HEK293T (cell line): Measurements from ENCODE around the gene GADD45B.
"Not testable (repeated sequence)": the region's sequence is repeated elsewhere in the genome, so short reads cannot be mapped to it uniquely, and the experiment has no call there.

Experiments used
- CTCF ChIA-PET: fragments of 350-600 bp; formaldehyde crosslinking; extraction: SDS; loops from one replicate; lab custom pipeline; 2021; ENCODE audit warnings: antibody characterized with exemption, inconsistent platforms; lab: Yijun Ruan, JAX
- POLR2A ChIA-PET: fragments of 350-600 bp; formaldehyde crosslinking; extraction: SDS; loops from one replicate; lab custom pipeline; 2020; ENCODE audit warnings: antibody characterized with exemption, inconsistent platforms; lab: Yijun Ruan, JAX
- DNase-seq: peaks from one replicate; pipeline ENCODE4 v3.0.0; 2012; ENCODE audit warnings: mixed read lengths; ENCODE audit errors: extremely low spot score
- ARNT ChIP-seq: fragments of 450-650 bp; IDR thresholded peaks from 2 replicates; pipeline ENCODE4 v1.6.1; 2017; ENCODE audit warnings: mild to moderate bottlenecking
- BHLHE40 ChIP-seq: fragments of 450-650 bp; IDR thresholded peaks from 2 replicates; pipeline ENCODE4 v1.6.1; 2016; ENCODE audit warnings: mild to moderate bottlenecking, moderate library complexity, borderline replicate concordance
- CTBP1 ChIP-seq: fragments of 450-650 bp; IDR thresholded peaks from 2 replicates; pipeline ENCODE4 v1.6.1; 2016; ENCODE audit warnings: borderline replicate concordance
- ELF4 ChIP-seq: fragments of 450-650 bp; IDR thresholded peaks from 2 replicates; pipeline ENCODE4 v1.6.1; 2017; ENCODE audit warnings: antibody characterized with exemption
- FOXA1 ChIP-seq: fragments of 450-650 bp; IDR thresholded peaks from 2 replicates; pipeline ENCODE4 v1.6.1; 2016; ENCODE audit warnings: mild to moderate bottlenecking
- FOXK2 ChIP-seq: fragments of 450-650 bp; IDR thresholded peaks from 2 replicates; pipeline ENCODE4 v1.6.1; 2016; ENCODE audit warnings: mild to moderate bottlenecking
- FOXM1 ChIP-seq: fragments of 450-650 bp; IDR thresholded peaks from 2 replicates; pipeline ENCODE4 v1.6.1; 2017; ENCODE audit warnings: mild to moderate bottlenecking, borderline replicate concordance
- HDGF ChIP-seq: fragments of 450-650 bp; IDR thresholded peaks from 2 replicates; pipeline ENCODE4 v1.6.1; 2017; ENCODE audit warnings: antibody characterized with exemption, borderline replicate concordance
- L3MBTL2 ChIP-seq: fragments of 450-650 bp; conservative IDR thresholded peaks from 2 replicates; pipeline ENCODE4 v1.6.1; 2016; ENCODE audit warnings: mild to moderate bottlenecking
- LEF1 ChIP-seq: fragments of 450-650 bp; IDR thresholded peaks from 2 replicates; pipeline ENCODE4 v1.6.1; 2017; ENCODE audit warnings: mild to moderate bottlenecking, borderline replicate concordance
- NFRKB ChIP-seq: fragments of 450-650 bp; IDR thresholded peaks from 2 replicates; pipeline ENCODE4 v1.6.1; 2016; ENCODE audit warnings: mild to moderate bottlenecking, moderate library complexity
- PKNOX1 ChIP-seq: fragments of 450-650 bp; IDR thresholded peaks from 2 replicates; pipeline ENCODE4 v1.6.1; 2016
- SP1 ChIP-seq: fragments of 450-650 bp; IDR thresholded peaks from 2 replicates; pipeline ENCODE4 v1.6.1; 2017
- SUZ12 ChIP-seq: fragments of 450-650 bp; IDR thresholded peaks from 2 replicates; pipeline ENCODE4 v1.6.1; 2016; ENCODE audit warnings: mild to moderate bottlenecking
- TARDBP ChIP-seq: fragments of 450-650 bp; IDR thresholded peaks from 2 replicates; pipeline ENCODE4 v1.6.1; 2016
- ZNF384 ChIP-seq: fragments of 450-650 bp; IDR thresholded peaks from 2 replicates; pipeline ENCODE4 v1.6.1; 2016

Gene GADD45B

GRCh38 chr19:2500156-2500555 is 24.2 kb downstream of the GADD45B start:
- ChIA-PET POLR2A (interaction anchor here (8.9 kb wide), 1 partner anchor 24 kb away, joined by 64 read pairs; the partner anchor contains the start of gene GADD45B), CTCF (interaction anchor here (0.7 kb wide), 1 partner anchor 1904 kb away, joined by 5 read pairs; no protein-coding TSS in a partner anchor)
- DNase-seq: no peak
- TF ChIP-seq NFRKB (no peak), TARDBP (no peak), FOXK2 (no peak), ZNF384 (no peak)

GRCh38 chr19:2500841-2501261 is 24.9 kb downstream of the GADD45B start:
- no peak for DNase-seq
- POLR2A ChIA-PET: interaction anchor here (8.9 kb wide), 1 partner anchor 25 kb away, joined by 64 read pairs; the partner anchor contains the start of gene GADD45B
- TF ChIP-seq FOXA1 (no peak), ZNF384 (no peak), LEF1 (no peak), ELF4 (no peak), FOXM1 (no peak), ARNT (no peak), BHLHE40 (no peak), L3MBTL2 (no peak), PKNOX1 (no peak), SUZ12 (no peak), HDGF (no peak), FOXK2 (no peak), SP1 (no peak), TARDBP (no peak), NFRKB (no peak), CTBP1 (no peak)
- CTCF ChIA-PET: no interaction called here

- TF ChIP-seq SUZ12: no peak
- no peak for TF ChIP-seq SP1
- no peak for TF ChIP-seq LEF1
- TF ChIP-seq BHLHE40: no peak
- no peak for TF ChIP-seq ELF4
- no peak for TF ChIP-seq L3MBTL2
- TF ChIP-seq ZNF384: no peak
- no peak for TF ChIP-seq NFRKB
- TF ChIP-seq HDGF: no peak
- TF ChIP-seq TARDBP: no peak
- no peak for TF ChIP-seq CTBP1
- TF ChIP-seq FOXM1: no peak
- TF ChIP-seq FOXK2: no peak
- no peak for TF ChIP-seq ARNT
- TF ChIP-seq PKNOX1: no peak
- ChIA-PET POLR2A (interaction anchor here (0.8 to 3.0 kb wide), 3 partner anchors 13 to 27 kb away, joined by 3 to 18 read pairs (median 5); partner anchors contain the start of gene GADD45B), CTCF (no interaction called here)
- peak; percentile 31 for DNase-seq
Observed at GRCh38 chr19:2503521-2504109, 27.7 kb downstream of the GADD45B start.

- not testable (repeated sequence) for DNase-seq
- ChIA-PET POLR2A (interaction anchor here (2.0 to 3.2 kb wide), 2 partner anchors 30 to 93 kb away, joined by 6 to 24 read pairs; partner anchors contain the start of gene GADD45B), CTCF (interaction anchor here (0.7 kb wide), 1 partner anchor 72 kb away, joined by 4 read pairs; no protein-coding TSS in a partner anchor)
Observed at GRCh38 chr19:2506656-2507055, 30.7 kb downstream of the GADD45B start.

- TF ChIP-seq HDGF: no peak
- no peak for TF ChIP-seq PKNOX1
- TF ChIP-seq CTBP1: no peak
- ChIA-PET CTCF (interaction anchor here (0.7 kb wide), 1 partner anchor 71 kb away, joined by 4 read pairs; no protein-coding TSS in a partner anchor), POLR2A (interaction anchor here (0.7 to 3.2 kb wide), 4 partner anchors 10 to 93 kb away, joined by 3 to 24 read pairs (median 4); partner anchors contain the start of gene GADD45B)
- DNase-seq: peak; percentile 37
Observed at GRCh38 chr19:2507109-2507508, 31.2 kb downstream of the GADD45B start.

- DNase-seq: no peak
- POLR2A ChIA-PET: interaction anchor here (0.8 kb wide), 1 partner anchor 33 kb away, joined by 3 read pairs; the partner anchor contains the start of gene GADD45B
- no peak for TF ChIP-seq L3MBTL2
- no peak for TF ChIP-seq SP1
- no peak for TF ChIP-seq ELF4
- no peak for TF ChIP-seq PKNOX1
- no peak for TF ChIP-seq LEF1
- no peak for TF ChIP-seq FOXK2
- TF ChIP-seq FOXA1: no peak
- CTCF ChIA-PET: no interaction called here
Observed at GRCh38 chr19:2509096-2509495, 33.2 kb downstream of the GADD45B start.
